ENCODE results near the gene SLC26A11.
"Not testable (repeated sequence)": the region's sequence is repeated elsewhere in the genome, so short reads cannot be mapped to it uniquely, and the experiment has no call there.

The SLC26A11 gene

DNA sequence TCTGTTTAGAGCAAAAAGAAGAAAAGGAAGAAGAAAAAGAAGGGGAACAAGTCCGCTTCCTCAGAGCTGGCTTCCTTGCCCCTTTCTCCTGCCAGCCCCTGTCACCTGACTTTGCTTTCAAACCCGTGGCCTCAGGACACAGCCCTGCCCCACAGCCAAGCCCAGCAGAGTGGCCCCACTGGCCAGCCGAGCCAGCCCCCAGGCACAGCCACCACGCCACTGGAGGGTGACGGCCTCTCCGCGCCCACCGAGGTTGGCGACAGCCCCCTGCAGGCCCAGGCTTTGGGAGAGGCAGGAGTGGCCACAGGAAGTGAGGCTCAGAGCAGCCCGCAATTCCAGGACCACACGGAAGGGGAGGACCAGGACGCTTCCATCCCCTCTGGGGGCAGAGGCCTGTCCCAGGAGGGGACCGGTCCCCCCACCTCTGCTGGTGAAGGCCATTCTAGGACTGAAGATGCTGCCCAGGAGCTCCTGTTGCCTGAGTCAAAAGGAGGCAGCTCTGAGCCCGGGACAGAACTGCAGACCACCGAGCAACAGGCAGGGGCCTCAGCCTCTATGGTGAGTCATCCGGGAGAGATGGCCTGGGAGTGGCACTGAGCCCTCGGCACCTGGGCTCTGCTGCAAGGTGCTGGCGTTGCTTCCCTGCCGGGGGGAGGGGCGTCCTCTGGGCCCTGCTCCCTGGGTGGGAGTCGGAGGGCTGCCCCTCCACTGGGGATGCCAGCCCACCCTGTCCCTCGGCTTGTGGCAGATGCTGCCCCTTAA is 67.8 kb downstream of the SLC26A11 start:
- DNase-seq = no peak

DNA sequence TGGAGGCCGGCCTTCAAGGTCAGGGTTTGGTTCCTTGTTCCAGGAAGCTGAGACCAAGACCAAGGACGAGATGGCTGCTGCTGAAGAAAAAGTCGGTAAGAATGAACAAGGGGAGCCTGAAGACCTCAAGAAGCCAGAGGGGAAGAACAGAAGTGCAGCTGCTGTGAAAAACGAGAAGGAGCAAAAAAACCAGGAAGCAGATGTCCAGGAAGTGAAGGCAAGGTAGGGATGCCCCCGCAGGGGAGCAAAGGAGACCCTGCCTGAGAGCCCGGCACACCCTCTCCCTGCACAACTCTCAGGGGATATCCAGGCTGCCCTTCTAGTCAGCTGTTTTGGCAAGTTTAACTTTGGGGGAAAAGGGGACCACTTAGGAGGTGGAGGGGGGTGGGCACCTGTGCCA is 69.4 kb downstream of the SLC26A11 start:
- no peak for DNase-seq

GRCh38 chr17:80290156-80290555 is 69.9 kb downstream of the SLC26A11 start:
- DNase-seq = no peak

GRCh38 chr17:80291260-80291659 is 71.0 kb downstream of the SLC26A11 start:
- DNase-seq = no peak

GRCh38 chr17:80291691-80292487 is 71.7 kb downstream of the SLC26A11 start:
- DNase-seq = no peak

- DNase-seq = no peak
These were observed 72.3 kb downstream of the SLC26A11 start for GRCh38 chr17:80292521-80292971.

GRCh38 chr17:80294210-80294609 is 74.0 kb downstream of the SLC26A11 start:
- DNase-seq = no peak

DNA sequence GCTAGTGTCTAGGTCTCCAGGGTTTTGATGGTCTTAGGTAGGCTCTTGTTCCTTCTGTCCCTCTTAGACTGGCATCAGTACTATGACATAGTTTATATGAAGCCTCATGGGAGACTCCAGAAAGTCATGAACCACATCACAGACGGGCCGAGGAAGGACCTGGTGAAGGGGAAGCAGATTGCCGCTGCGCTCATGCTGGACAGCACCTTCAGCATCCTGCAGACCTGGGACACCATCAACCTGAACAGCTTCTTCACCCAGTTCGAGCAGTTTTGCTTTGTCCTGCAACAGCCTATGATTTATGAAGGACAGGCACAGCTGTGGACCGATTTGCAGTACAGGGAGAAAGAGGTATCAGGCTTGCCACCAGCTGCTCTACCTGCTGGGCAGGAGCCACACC is 74.4 kb downstream of the SLC26A11 start:
- no peak for DNase-seq

DNA sequence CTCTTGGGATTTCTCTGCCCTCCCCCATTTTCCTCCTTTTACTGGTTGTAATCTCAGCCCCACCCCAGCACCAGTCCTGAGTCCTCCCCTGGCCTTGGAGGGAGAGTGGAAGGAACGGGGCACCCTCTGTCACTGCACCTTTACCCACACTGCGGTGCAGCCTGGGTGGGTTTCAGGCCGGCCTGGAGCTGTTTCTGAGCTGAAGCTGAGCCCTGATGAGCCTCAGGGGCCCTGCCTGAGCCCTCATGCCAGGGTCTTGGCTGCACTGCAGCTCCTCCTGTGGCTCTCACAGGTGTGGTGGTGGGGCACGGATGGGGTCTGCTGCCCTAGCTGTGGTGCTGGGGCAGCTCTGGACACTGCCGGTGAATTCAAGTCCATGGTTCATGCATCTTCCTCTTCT is 74.9 kb downstream of the SLC26A11 start:
- DNase-seq = no peak

GRCh38 chr17:80295559-80295958 is 75.3 kb downstream of the SLC26A11 start:
- no peak for DNase-seq

DNA sequence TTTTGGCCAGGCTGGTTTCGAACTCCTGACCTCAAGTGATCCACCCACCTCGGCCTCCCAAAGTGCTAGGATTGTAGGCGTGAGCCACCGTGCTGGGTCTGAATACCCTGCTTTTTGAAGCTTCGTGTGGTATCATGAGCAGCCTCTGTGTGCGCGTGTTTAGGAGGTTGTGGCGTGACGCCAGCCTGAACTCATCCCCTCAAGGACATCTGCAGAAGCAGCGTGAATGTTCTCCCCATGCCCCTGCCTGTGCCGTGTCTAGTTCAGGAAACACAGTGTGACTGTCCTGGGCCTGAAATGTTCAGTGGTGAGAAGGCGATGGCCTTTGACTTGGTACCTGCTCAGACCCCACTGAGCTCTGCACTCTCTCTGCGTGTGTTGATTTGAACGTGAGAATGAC is 76.0 kb downstream of the SLC26A11 start:
- no peak for DNase-seq

GRCh38 chr17:80297996-80298560 is 77.9 kb downstream of the SLC26A11 start:
- no peak for DNase-seq

DNA sequence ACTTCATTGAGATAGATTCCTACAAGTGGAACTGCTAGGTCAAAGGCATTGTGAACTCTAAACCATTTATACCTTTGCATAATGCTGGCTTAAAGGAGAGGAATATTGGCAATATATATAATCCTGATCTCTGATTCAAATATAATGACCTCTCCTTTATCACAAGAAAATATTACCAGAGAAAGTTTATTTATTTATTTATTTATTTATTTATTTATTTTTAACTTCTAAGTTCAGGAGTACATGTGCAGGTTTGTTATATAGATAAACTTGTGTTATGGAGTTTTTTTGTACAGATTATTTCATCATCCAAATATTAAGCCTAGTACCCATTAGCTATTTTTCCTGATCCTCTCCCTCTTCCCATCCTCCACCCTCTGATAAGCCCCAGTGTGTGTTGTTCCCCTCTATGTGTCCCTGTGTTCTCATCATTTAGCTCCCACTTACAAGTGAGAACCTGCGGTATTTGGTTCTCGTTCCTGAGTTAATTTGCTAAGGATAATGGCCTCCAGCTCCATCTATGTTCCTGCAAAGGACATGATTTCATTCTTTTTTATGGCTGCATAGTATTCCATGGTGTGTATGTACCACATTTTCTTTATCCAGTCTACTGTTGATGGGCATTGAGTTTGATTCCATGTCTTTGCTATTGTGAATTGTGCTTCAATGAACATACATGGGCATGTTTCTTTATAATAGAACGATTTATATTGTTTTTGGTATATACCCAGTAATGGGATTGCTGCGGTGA is 79.3 kb downstream of the SLC26A11 start:
- not testable (repeated sequence) for DNase-seq

DNA sequence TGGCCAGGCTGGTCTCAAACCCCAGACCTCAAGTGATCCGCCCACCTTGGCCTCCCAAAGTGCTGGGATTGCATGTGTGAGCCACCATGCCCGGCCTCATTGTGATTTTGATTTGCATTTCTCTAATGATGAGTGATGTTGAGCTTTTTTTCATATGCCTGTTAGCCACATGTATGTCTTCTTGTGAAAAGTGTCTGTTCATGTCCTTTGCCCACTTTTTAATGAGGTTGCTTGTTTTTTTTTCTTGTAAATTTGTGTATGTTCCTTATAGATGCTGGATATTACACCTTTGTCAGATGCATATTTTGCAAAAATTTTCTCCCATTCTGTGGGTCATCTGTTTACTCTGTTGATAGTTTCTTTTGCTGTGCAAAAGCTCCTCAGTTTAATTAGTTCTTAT is 80.5 kb downstream of the SLC26A11 start:
- DNase-seq = not testable (repeated sequence)
